GM20431 (cell line): ENCODE results near the gene ADTRP.

Experiments used
- in situ Hi-C: fragments of 300-500 bp; cut with MseI, MboI; formaldehyde crosslinking; loops from one replicate; pipeline ENCODE4 v1.15.0; 2020; ENCODE audit warnings: low sequenced_read_pairs; ENCODE audit not compliant: unreplicated experiment

The ADTRP gene

GRCh38 chr6:11778036-11778435 is 567 bp downstream of the ADTRP start:
- in situ Hi-C loops = no loop called here

GRCh38 chr6:11775791-11776409 is 2.7 kb downstream of the ADTRP start:
- in situ Hi-C loops = no loop called here

- in situ Hi-C loops = no loop called here
These were observed 4.2 kb downstream of the ADTRP start for GRCh38 chr6:11774426-11774825.

GRCh38 chr6:11773581-11773980 is 5.0 kb downstream of the ADTRP start:
- in situ Hi-C loops = no loop called here

GRCh38 chr6:11773013-11773412 is 5.6 kb downstream of the ADTRP start:
- in situ Hi-C loops = no loop called here

GRCh38 chr6:11772109-11772825 is 6.3 kb downstream of the ADTRP start:
- in situ Hi-C loops = no loop called here

GRCh38 chr6:11771473-11772048 is 7.0 kb downstream of the ADTRP start:
- in situ Hi-C loops = no loop called here

GRCh38 chr6:11770546-11771466 is 7.8 kb downstream of the ADTRP start:
- in situ Hi-C loops = no loop called here

- in situ Hi-C loops = no loop called here
These were observed 8.6 kb downstream of the ADTRP start for GRCh38 chr6:11769811-11770545.

GRCh38 chr6:11769244-11769643 is 9.4 kb downstream of the ADTRP start:
- in situ Hi-C loops = no loop called here

GRCh38 chr6:11767978-11768756 is 10.4 kb downstream of the ADTRP start:
- in situ Hi-C loops = no loop called here

GRCh38 chr6:11767458-11767857 is 11.1 kb downstream of the ADTRP start:
- in situ Hi-C loops = no loop called here

GRCh38 chr6:11766589-11767450 is 11.8 kb downstream of the ADTRP start:
- in situ Hi-C loops = no loop called here

GRCh38 chr6:11766043-11766442 is 12.6 kb downstream of the ADTRP start:
- in situ Hi-C loops = no loop called here

- in situ Hi-C loops = no loop called here
These were observed 14.4 kb downstream of the ADTRP start for GRCh38 chr6:11764250-11764604.

- in situ Hi-C loops = no loop called here
These were observed 14.9 kb downstream of the ADTRP start for GRCh38 chr6:11763460-11764249.

- in situ Hi-C loops = no loop called here
These were observed 15.7 kb downstream of the ADTRP start for GRCh38 chr6:11762794-11763459.
